Sigmoid colon (tissue), 7 donors: ENCODE measurements around the gene METTL27. TPM values are rescaled to one million over a fixed set of nuclear protein-coding genes. Genes with fewer than 3 reads are reported as not detected.

ENCODE experiments used
- DNase-seq: peaks from one replicate; pipeline ENCODE4 v3.0.0-alpha.2; 2019
- H3K27ac ChIP-seq, 4 donors: fragments of 200-600 bp; sonication (generic); one replicate each; pipeline ENCODE4 v1.5.1; 2016 to 2019; ENCODE audit warnings: mild to moderate bottlenecking in 1 of 4
- H3K27me3 ChIP-seq, 3 donors: fragments of 200-600 bp; sonication (generic); one replicate each; pipeline ENCODE4 v1.5.1; 2019; ENCODE audit warnings: mild to moderate bottlenecking in 1 of 3
- H3K36me3 ChIP-seq, 4 donors: fragments of 200-600 bp; sonication (generic); one replicate each; pipeline ENCODE4 v1.5.1; 2016 to 2019
- H3K4me1 ChIP-seq, 4 donors: fragments of 200-600 bp; sonication (generic); one replicate each; pipeline ENCODE4 v1.5.1; 2017 to 2019
- H3K4me3 ChIP-seq, 4 donors: fragments of 200-600 bp; sonication (generic); one replicate each; pipeline ENCODE4 v1.5.1; 2017 to 2019; ENCODE audit warnings: mild to moderate bottlenecking in 2 of 4, moderate library complexity in 1 of 4
- H3K9me3 ChIP-seq, 4 donors: fragments of 200-600 bp in 3 of 4; sonication (generic) in 3 of 4; one replicate each; pipeline versions ENCODE4 v1.5.1 to v1.6.1; 2013 to 2019
- EP300 ChIP-seq, 4 donors: sonication (generic); formaldehyde crosslinking; IDR thresholded peaks; one replicate each; pipeline ENCODE4 v1.6.1; 2017; ENCODE audit warnings: antibody characterized with exemption in 4 of 4
- POLR2A ChIP-seq, 2 donors: fragments of 450-650 bp; IDR thresholded peaks; one replicate each; pipeline ENCODE4 v1.6.1; 2016; ENCODE audit warnings: antibody characterized with exemption in 2 of 2, mild to moderate bottlenecking in 2 of 2, moderate library complexity in 2 of 2
- POLR2AphosphoS5 ChIP-seq, 4 donors: sonication (generic); formaldehyde crosslinking; IDR thresholded peaks; one replicate each; pipeline ENCODE4 v1.6.1; 2017; ENCODE audit warnings: antibody characterized with exemption in 4 of 4
- WGBS, 2 donors: extraction: QIAGEN DNeasy Blood & Tissue Kit; methylation state at CpG; one replicate each; pipeline ENCODE4 v1.1.7; 2013; 5-methylcytosine and 5-hydroxymethylcytosine counted together
- intact Hi-C: fragments of 100-400 bp; cut with DNase I; formaldehyde crosslinking; loops from one replicate; pipeline ENCODE4 v1.15.1; 2023
- polyA plus RNA-seq, 3 donors: library from polyadenylated mRNA; stranded (reverse); fragments of 200-250 nt; gene quantifications; one replicate each; pipeline ENCODE4 v1.2.3, GENCODE V29; 2013
- total RNA-seq, 4 donors: library from RNA; depleted of rRNA; stranded (reverse); fragments of >200 nt; gene quantifications; one replicate each; pipeline ENCODE4 v1.1.0, GENCODE V29; 2016
- TF ChIP-seq, protein P1 (sequence below), 4 experiments: fragments of 450-650 bp in 3 of 4; fragments of 200-600 bp in 1 of 4; IDR thresholded peaks; one replicate each; pipeline ENCODE4 v1.5.1; 2016 to 2019; ENCODE audit warnings: antibody characterized with exemption in 4 of 4, mild to moderate bottlenecking in 3 of 4, moderate library complexity in 2 of 4
- donor health status: healthy with polysubstance abuse.
- donor health status: Bipolar disorder and iron deficiency.
- donor health status: healthy.

The METTL27 gene
- total RNA-seq, result 1 to 10 TPM in 3 of 4 donors, under 1 TPM in 1; 0.99 to 5.5 (median 2.1) TPM
- polyA plus RNA-seq, result 10 to 100 TPM in 1 of 3 donors, 1 to 10 TPM in 2; 2.1 to 12.3 (median 4.8) TPM

DNA sequence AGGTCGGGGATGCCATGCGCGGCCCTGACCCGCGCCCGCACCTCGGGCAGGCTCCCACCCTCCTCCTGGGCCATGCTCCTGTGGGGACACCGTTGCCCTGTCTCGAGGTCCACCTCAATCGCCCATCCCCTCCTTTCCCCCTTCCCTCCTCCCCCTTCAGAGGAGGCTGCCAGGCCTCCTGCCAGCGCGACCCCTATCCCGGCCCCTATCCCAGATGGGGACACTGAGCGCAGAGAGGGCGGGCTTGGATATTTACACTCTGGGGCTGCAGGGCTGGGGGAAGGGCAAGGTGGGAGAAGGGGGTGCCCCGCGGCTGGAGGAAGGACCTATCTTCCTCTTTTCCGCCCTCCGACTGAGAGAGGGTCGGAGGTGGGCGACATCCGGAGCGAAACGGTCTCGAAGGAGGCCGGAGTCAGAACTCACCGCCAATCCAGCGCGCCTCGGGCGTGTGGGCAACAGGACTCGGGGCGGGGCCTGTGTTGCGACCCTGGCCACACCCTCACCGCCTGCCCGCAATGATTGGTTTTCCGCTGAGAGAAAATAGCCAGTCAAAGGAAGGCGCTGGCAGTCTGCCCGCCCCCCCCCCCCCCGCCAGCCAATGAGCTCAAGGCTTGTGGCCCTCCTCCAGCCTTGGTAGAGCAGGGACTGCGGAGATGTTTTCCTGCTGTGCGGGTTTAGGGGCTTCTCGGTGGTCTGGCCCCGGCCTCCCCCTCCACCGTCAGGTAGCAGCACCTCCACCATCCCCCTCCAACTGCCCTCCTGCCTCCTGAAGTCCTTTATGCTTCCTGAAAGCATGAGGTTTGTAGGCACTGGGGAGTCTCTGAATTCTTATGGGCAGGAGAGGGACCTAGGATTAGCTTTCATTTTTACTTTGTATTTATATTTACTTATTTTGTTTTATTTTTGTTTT, at the start of gene METTL27:
TSS of gene METTL27 (minus strand) at position 450 of the 910 bp plus-strand sequence. CDS start at position 74, 376 bp downstream.
- H3K9me3 ChIP-seq, result no peaks in the 10 kb centered on the region
- intact Hi-C loops, result loop anchor here (10.0 kb wide), 1 partner anchor 108 kb away; the partner anchor contains the start of gene ABHD11
- WGBS, 2 donors, result 2 to 9% methylated on average over 43 to 44 of the region's 45 CpGs
- DNase-seq, result peak; percentile 97
- H3K36me3 ChIP-seq, result no peaks in the 10 kb centered on the region
- peaks cover 0 to 31% (median 19%) of the 10 kb centered on the region in 4 donors for H3K4me1 ChIP-seq
- TF ChIP-seq POLR2AphosphoS5 (IDR thresholded peaks at IDR 0.05) (peak; percentile 66 to 88 (median 82)), POLR2A (IDR thresholded peaks at IDR 0.05) (peak; percentile 39 to 70), EP300 (IDR thresholded peaks at IDR 0.05) (no peak)
- TF ChIP-seq, protein P1, sequence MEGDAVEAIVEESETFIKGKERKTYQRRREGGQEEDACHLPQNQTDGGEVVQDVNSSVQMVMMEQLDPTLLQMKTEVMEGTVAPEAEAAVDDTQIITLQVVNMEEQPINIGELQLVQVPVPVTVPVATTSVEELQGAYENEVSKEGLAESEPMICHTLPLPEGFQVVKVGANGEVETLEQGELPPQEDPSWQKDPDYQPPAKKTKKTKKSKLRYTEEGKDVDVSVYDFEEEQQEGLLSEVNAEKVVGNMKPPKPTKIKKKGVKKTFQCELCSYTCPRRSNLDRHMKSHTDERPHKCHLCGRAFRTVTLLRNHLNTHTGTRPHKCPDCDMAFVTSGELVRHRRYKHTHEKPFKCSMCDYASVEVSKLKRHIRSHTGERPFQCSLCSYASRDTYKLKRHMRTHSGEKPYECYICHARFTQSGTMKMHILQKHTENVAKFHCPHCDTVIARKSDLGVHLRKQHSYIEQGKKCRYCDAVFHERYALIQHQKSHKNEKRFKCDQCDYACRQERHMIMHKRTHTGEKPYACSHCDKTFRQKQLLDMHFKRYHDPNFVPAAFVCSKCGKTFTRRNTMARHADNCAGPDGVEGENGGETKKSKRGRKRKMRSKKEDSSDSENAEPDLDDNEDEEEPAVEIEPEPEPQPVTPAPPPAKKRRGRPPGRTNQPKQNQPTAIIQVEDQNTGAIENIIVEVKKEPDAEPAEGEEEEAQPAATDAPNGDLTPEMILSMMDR (IDR thresholded peaks at IDR 0.05), result no peak
- no peaks in the 10 kb centered on the region for H3K27me3 ChIP-seq
- H3K4me3 ChIP-seq, result peak within 1 kb of the TSS; percentile 45 to 67 (median 60)
- peak within 1 kb of the TSS; percentile 69 to 80 (median 76) for H3K27ac ChIP-seq

- H3K27ac ChIP-seq, result peak overlapping the region in 3 of 4 donors; percentile 26 to 77 (median 73)
- intact Hi-C loops, result no loop called here
- no peak overlapping the region for H3K4me3 ChIP-seq
- DNase-seq, result no peak
- H3K36me3 ChIP-seq, result no peaks in the 10 kb centered on the region
- TF ChIP-seq POLR2A (IDR thresholded peaks at IDR 0.05) (no peak), POLR2AphosphoS5 (IDR thresholded peaks at IDR 0.05) (no peak), EP300 (IDR thresholded peaks at IDR 0.05) (no peak)
- TF ChIP-seq, protein P1 (IDR thresholded peaks at IDR 0.05), result no peak
- H3K4me1 ChIP-seq, result peaks cover 0 to 43% (median 38%) of the 10 kb centered on the region in 4 donors
- no peaks in the 10 kb centered on the region for H3K9me3 ChIP-seq
- H3K27me3 ChIP-seq, result no peaks in the 10 kb centered on the region
- 77 to 84% methylated on average over 16 of the region's 16 CpGs for WGBS, 2 donors
Observed at GRCh38 chr7:73891178-73891885, 49.0 kb upstream of the METTL27 start.

- 92% methylated on average over 16 of the region's 16 CpGs for WGBS, 2 donors
- intact Hi-C loops, result no loop called here
- Histone ChIP-seq H3K27me3 (no peaks in the 10 kb centered on the region), H3K9me3 (no peaks in the 10 kb centered on the region), H3K36me3 (no peaks in the 10 kb centered on the region), H3K27ac (peak overlapping the region in 2 of 4 donors; percentile 73 to 77), H3K4me3 (no peak overlapping the region), H3K4me1 (peaks cover 0 to 49% (median 43%) of the 10 kb centered on the region in 4 donors)
- DNase-seq, result no peak
- TF ChIP-seq, protein P1 (IDR thresholded peaks at IDR 0.05), result no peak
- TF ChIP-seq EP300 (IDR thresholded peaks at IDR 0.05) (no peak), POLR2AphosphoS5 (IDR thresholded peaks at IDR 0.05) (no peak), POLR2A (IDR thresholded peaks at IDR 0.05) (no peak)
Observed at GRCh38 chr7:73890555-73891147, 48.3 kb upstream of the METTL27 start.

- 77 to 84% methylated on average over 6 of the region's 6 CpGs for WGBS, 2 donors
- TF ChIP-seq POLR2A (IDR thresholded peaks at IDR 0.05) (no peak), EP300 (IDR thresholded peaks at IDR 0.05) (no peak), POLR2AphosphoS5 (IDR thresholded peaks at IDR 0.05) (no peak)
- TF ChIP-seq, protein P1 (IDR thresholded peaks at IDR 0.05), result no peak
- peaks cover 0 to 36% (median 31%) of the 10 kb centered on the region in 4 donors for H3K4me1 ChIP-seq
- intact Hi-C loops, result loop anchor here (5.0 kb wide), 1 partner anchor 138 kb away; the partner anchor contains the start of gene ELN
- no peaks in the 10 kb centered on the region for H3K27me3 ChIP-seq
- H3K4me3 ChIP-seq, result no peak overlapping the region
- no peaks in the 10 kb centered on the region for H3K9me3 ChIP-seq
- no peak for DNase-seq
- H3K27ac ChIP-seq, result no peak overlapping the region
- no peaks in the 10 kb centered on the region for H3K36me3 ChIP-seq
Observed at GRCh38 chr7:73888959-73889358, 46.6 kb upstream of the METTL27 start.
